HFFc6 (cell line): Measurements from ENCODE around the gene TAF4B. TPM values are rescaled to one million over a fixed set of nuclear protein-coding genes. Genes with fewer than 3 reads are reported as not detected.

Experiments
- DNase-seq: peaks from one replicate; pipeline ENCODE4 v3.0.0-alpha.2; 2018
- H3K27ac Mint-ChIP-seq: 2 replicates; pipeline ENCODE4 v1.8.0; 2020; ENCODE audit warnings: mild to moderate bottlenecking, mixed read lengths
- H3K27me3 Mint-ChIP-seq: 2 replicates; pipeline ENCODE4 v1.8.0; 2021; ENCODE audit warnings: mild to moderate bottlenecking, moderate library complexity, mixed read lengths; ENCODE audit not compliant: insufficient read depth
- H3K36me3 Mint-ChIP-seq: 2 replicates; pipeline ENCODE4 v1.8.0; 2021; ENCODE audit warnings: low read depth, mixed read lengths
- H3K4me1 Mint-ChIP-seq: 2 replicates; pipeline ENCODE4 v1.8.0; 2020; ENCODE audit warnings: low read depth, mixed read lengths
- H3K4me3 Mint-ChIP-seq: 2 replicates; pipeline ENCODE4 v1.8.0; 2020; ENCODE audit warnings: mild to moderate bottlenecking, moderate library complexity, mixed read lengths
- H3K9me3 Mint-ChIP-seq: 2 replicates; pipeline ENCODE4 v1.8.0; 2020; ENCODE audit warnings: mild to moderate bottlenecking, mixed read lengths
- CTCF ChIP-seq: fragments of 200-600 bp; sonication (generic); IDR thresholded peaks from 2 replicates; pipeline ENCODE4 v1.5.0; 2021; ENCODE audit warnings: antibody characterized with exemption, mild to moderate bottlenecking
- total RNA-seq, 6 experiments: library from RNA; stranded (reverse); fragmentation: NEBNext Ultra II Directional; extraction: Animal tissue kit (Norgen Biotek cat#: 25700); gene quantifications; 2 replicates in 1 of 6; 3 replicates in 5 of 6; pipeline ENCODE4 v1.2.3, GENCODE V29; 2021

TAF4B gene
- total RNA-seq, 6 experiments from 2014 or later, result 0.94 to 2.2 (median 1.3) TPM

- TF ChIP-seq CTCF, result no peak
- Mint-ChIP-seq H3K9me3 (no peaks in the 10 kb centered on the region), H3K36me3 (no peaks in the 10 kb centered on the region), H3K4me3 (no peak overlapping the region), H3K4me1 (peaks cover 25% of the 10 kb centered on the region), H3K27me3 (no peaks in the 10 kb centered on the region), H3K27ac (peak overlapping the region; percentile 34; the same call in 1 of the 2 replicates)
- no peak for DNase-seq
Measured at GRCh38 chr18:26335156-26335555, 108.9 kb downstream of the TAF4B start.

- Mint-ChIP-seq H3K4me1 (peaks cover 25% of the 10 kb centered on the region), H3K4me3 (no peak overlapping the region), H3K27me3 (no peaks in the 10 kb centered on the region), H3K27ac (peak overlapping the region; percentile 34; the same call in 1 of the 2 replicates), H3K36me3 (no peaks in the 10 kb centered on the region), H3K9me3 (no peaks in the 10 kb centered on the region)
- TF ChIP-seq CTCF, result no peak
- DNase-seq, result peak; percentile 20
Measured at GRCh38 chr18:26335571-26336487, 109.6 kb downstream of the TAF4B start.

DNA sequence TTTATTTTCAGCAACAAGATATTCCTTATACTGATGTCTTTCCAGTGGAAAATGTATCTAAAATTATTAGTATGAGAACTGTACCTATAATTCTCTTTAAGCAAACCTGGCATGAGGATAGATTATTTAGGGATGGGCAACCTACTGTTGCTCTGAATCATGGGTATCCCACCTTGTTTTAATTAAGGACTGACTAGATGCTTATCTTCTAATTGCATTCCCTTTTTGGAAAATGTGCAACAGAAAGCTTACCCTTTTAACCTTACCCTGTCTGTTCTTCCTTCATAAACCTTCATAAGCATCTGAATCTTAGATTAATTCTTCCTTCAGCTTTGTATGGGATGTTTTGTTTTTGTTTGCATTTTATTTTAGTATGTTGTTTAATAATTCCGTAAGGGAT, 110.3 kb downstream of the TAF4B start:
- H3K4me1 Mint-ChIP-seq, result peaks cover 25% of the 10 kb centered on the region
- no peak overlapping the region for H3K27ac Mint-ChIP-seq
- DNase-seq, result no peak
- H3K36me3 Mint-ChIP-seq, result no peaks in the 10 kb centered on the region
- TF ChIP-seq CTCF, result no peak
- H3K9me3 Mint-ChIP-seq, result no peaks in the 10 kb centered on the region
- no peak overlapping the region for H3K4me3 Mint-ChIP-seq
- no peaks in the 10 kb centered on the region for H3K27me3 Mint-ChIP-seq

DNA sequence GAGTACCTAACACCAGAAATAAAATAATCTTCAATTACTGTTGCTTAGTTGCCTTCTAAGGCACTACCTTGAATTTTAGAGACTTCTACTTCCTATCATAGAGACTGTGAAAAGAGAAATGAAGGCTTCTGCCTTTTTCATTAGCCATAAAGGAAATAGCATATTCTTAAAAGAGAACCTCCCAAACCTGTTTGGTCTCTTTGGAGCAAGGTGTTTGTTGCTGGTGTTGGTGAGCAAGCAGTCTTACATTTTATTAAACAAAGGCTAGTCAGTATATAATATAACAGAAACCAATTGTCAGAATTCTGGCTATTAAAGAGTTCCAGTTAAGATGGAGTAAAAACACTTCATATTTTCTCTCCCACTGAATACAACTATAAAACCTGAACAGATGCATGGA, 116.4 kb downstream of the TAF4B start:
- Mint-ChIP-seq H3K9me3 (peaks cover 14% of the 10 kb centered on the region), H3K4me3 (no peak overlapping the region), H3K36me3 (peaks cover 12% of the 10 kb centered on the region), H3K4me1 (no peaks in the 10 kb centered on the region), H3K27ac (no peak overlapping the region), H3K27me3 (peaks cover 1% of the 10 kb centered on the region; the same call in 1 of the 2 replicates)
- no peak for DNase-seq
- no peak for TF ChIP-seq CTCF

GRCh38 chr18:26350961-26351360, 124.7 kb downstream of the TAF4B start:
- H3K36me3 Mint-ChIP-seq, result peaks cover 11% of the 10 kb centered on the region
- H3K4me1 Mint-ChIP-seq, result no peaks in the 10 kb centered on the region
- no peak for DNase-seq
- TF ChIP-seq CTCF, result no peak
- H3K4me3 Mint-ChIP-seq, result no peak overlapping the region
- H3K27ac Mint-ChIP-seq, result no peak overlapping the region
- no peaks in the 10 kb centered on the region for H3K27me3 Mint-ChIP-seq
- H3K9me3 Mint-ChIP-seq, result peaks cover 13% of the 10 kb centered on the region
